HS-5 (cell line): ENCODE measurements around the gene ERGIC1.

Experiments
- DNase-seq: peaks from one replicate; pipeline ENCODE4 v3.0.0-alpha.2; 2012; ENCODE audit warnings: low read depth

The ERGIC1 gene

GRCh38 chr5:172984244-172984953 lies 150.3 kb downstream of the ERGIC1 start:
- peak; percentile 59 for DNase-seq

- DNase-seq: no peak
Measured at GRCh38 chr5:172985596-172985995, 151.5 kb downstream of the ERGIC1 start.

DNA sequence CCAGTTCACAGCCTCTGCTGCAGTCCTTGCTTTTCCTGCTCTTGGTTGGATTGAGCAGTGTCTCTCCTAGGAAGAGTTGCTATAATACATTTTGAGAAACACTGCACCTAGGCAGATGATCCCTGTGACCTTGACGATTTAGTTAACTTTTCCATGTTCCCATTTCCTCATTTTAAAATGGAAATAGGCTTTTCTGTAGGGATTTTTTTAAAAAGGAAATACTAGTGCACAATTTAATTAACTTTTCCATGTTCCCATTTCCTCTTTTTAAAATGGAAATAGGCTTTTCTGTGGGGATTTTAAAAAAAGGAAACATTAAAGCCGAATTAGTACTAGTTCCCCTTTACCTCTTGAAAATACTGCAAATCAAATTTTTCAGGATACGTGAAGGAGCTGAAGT lies 154.2 kb downstream of the ERGIC1 start:
- no peak for DNase-seq

DNA sequence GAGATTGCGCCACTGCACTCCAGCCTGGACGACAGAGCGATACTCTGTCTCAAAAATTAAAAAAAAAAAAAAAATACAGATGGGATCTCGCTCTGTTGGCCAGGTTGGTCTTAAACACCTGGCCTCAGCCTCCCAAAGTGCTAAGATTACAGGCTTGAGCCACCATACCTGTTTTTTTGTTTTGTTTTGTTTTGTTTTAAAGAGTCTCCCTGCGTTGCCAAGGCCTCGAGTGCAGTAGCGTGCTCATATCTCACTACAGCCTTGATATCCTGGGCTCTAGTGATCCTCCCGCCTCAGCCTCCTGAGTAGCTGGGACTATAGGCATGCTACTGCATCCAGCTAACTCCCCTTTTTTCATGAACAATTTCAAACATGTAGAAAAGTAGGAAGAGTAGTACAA lies 156.7 kb downstream of the ERGIC1 start:
- no peak for DNase-seq

DNA sequence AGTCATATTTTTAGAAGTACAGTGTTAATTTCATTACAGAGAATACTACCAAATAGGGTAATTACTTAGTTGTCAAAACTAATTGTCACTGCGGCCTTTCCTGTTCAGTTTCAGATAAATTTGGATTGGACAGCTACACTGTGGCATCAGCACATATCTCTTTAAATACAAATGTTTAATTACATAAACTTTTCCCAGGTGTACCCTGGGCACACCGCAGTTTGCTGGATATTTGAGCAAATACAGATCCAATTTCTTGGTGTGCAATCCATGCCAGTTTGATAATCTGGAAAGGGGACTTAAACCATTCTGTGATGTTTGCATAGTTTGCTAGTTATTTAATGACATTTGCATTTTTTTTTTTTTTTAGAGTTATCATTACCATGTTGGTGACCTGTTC lies 160.4 kb downstream of the ERGIC1 start:
- no peak for DNase-seq

- DNase-seq: no peak
Measured at GRCh38 chr5:172999372-172999973, 165.4 kb downstream of the ERGIC1 start.

GRCh38 chr5:172999974-173000373 lies 165.9 kb downstream of the ERGIC1 start:
- DNase-seq: no peak

- DNase-seq: no peak
Measured at GRCh38 chr5:173001229-173001841, 167.3 kb downstream of the ERGIC1 start.
